Liver (tissue), 3 donors: ENCODE results near the gene YWHAE.

Experiments used
- CTCF ChIP-seq: fragments of 150-350 bp; IDR thresholded peaks from 2 replicates; pipeline ENCODE4 v1.5.1; 2017; ENCODE audit warnings: improper control_type of control experiment, low read depth, low read length; ENCODE audit not compliant: missing input control
- TAF1 ChIP-seq: conservative IDR thresholded peaks from 2 replicates; pipeline ENCODE4 v1.6.1; 2016; ENCODE audit warnings: antibody characterized with exemption, mild to moderate bottlenecking
- donor health status: healthy.
- donor health status: healthy.

- TF ChIP-seq CTCF (no peak), TAF1 (no peak)
Observed at GRCh38 chr17:1324201-1324771, 75.7 kb downstream of the YWHAE start.
